Esophagus squamous epithelium (tissue), 5 donors: Measurements from ENCODE around the gene NRXN2. TPM values are rescaled to one million over a fixed set of nuclear protein-coding genes. Genes with fewer than 3 reads are reported as not detected.

ENCODE experiments used
- DNase-seq: peaks from one replicate; lab custom pipeline; 2025; lab: John Stamatoyannopoulos, UW
- H3K27ac ChIP-seq, 4 donors: fragments of 200-600 bp; sonication (generic); one replicate each; pipeline ENCODE4 v1.5.1; 2016 to 2019; ENCODE audit warnings: mild to moderate bottlenecking in 1 of 4
- H3K27me3 ChIP-seq, 4 donors: fragments of 200-600 bp; sonication (generic); 1 replicate in 3 of 4; 2 replicates in 1 of 4; pipeline versions ENCODE4 v1.5.1 to v1.6.0; 2017 to 2021; ENCODE audit warnings: antibody characterized with exemption in 1 of 4
- H3K36me3 ChIP-seq, 3 donors: fragments of 200-600 bp; sonication (generic); one replicate each; pipeline ENCODE4 v1.5.1; 2016 to 2019
- H3K4me1 ChIP-seq, 3 donors: fragments of 200-600 bp; sonication (generic); one replicate each; pipeline ENCODE4 v1.5.1; 2017 to 2019
- H3K4me3 ChIP-seq, 4 donors: fragments of 200-600 bp; sonication (generic); 1 replicate in 3 of 4; 2 replicates in 1 of 4; pipeline ENCODE4 v1.5.1; 2016 to 2019; ENCODE audit warnings: mild to moderate bottlenecking in 2 of 4, moderate library complexity in 1 of 4
- H3K9me3 ChIP-seq, 3 donors: fragments of 200-600 bp; sonication (generic); one replicate each; pipeline ENCODE4 v1.5.1; 2016 to 2019
- CTCF ChIP-seq, 6 experiments: fragments of 450-650 bp in 4 of 6; fragments of 200-600 bp in 2 of 6; sonication (generic) in 2 of 6; IDR thresholded peaks; one replicate each; pipeline ENCODE4 v1.5.1; 2016 to 2019; ENCODE audit warnings: antibody characterized with exemption in 6 of 6, mild to moderate bottlenecking in 4 of 6, moderate library complexity in 4 of 6
- POLR2A ChIP-seq, 4 donors: fragments of 450-650 bp; IDR thresholded peaks; one replicate each; pipeline ENCODE4 v1.6.1; 2017; ENCODE audit warnings: antibody characterized with exemption in 4 of 4, mild to moderate bottlenecking in 4 of 4, moderate library complexity in 3 of 4
- WGBS, 2 donors: methylation state at CpG; one replicate each; pipeline ENCODE4 v1.1.5; 2018; 5-methylcytosine and 5-hydroxymethylcytosine counted together
- intact Hi-C: fragments of 100-400 bp; cut with DNase I; formaldehyde crosslinking; loops from one replicate; pipeline ENCODE4 v1.15.0; 2022
- total RNA-seq, 4 donors: library from RNA; depleted of rRNA; stranded (reverse); fragments of >200 nt; gene quantifications; one replicate each; pipeline ENCODE4 v1.1.0, GENCODE V29; 2016
- donor health status: DM: yes; HTN: yes; CAD: no.

Gene NRXN2
- total RNA-seq, 4 donors from 2014 or later = 0.38 TPM; not detected in 3

- Histone ChIP-seq H3K27me3 (peaks cover 0 to 75% (median 5%) of the 10 kb centered on the region in 4 donors), H3K9me3 (no peaks in the 10 kb centered on the region), H3K4me3 (no peak overlapping the region), H3K4me1 (peaks cover 0 to 17% (median 5%) of the 10 kb centered on the region in 3 donors), H3K36me3 (no peaks in the 10 kb centered on the region), H3K27ac (no peak overlapping the region)
- intact Hi-C loops = no loop called here
- no peak for TF ChIP-seq CTCF (IDR thresholded peaks at IDR 0.05)
- TF ChIP-seq POLR2A (IDR thresholded peaks at IDR 0.05) = no peak
- DNase-seq = no peak
- WGBS, 2 donors = 74 to 85% methylated on average over 6 to 7 of the region's 9 CpGs
These were observed 75.8 kb downstream of the NRXN2 start for GRCh38 chr11:64647019-64647779.

- WGBS, 2 donors = 32 to 35% methylated on average over 9 to 11 of the region's 11 CpGs
- TF ChIP-seq POLR2A (IDR thresholded peaks at IDR 0.05) (no peak), CTCF (IDR thresholded peaks at IDR 0.05) (no peak)
- intact Hi-C loops = no loop called here
- DNase-seq = no peak
- Histone ChIP-seq H3K27ac (no peak overlapping the region), H3K36me3 (no peaks in the 10 kb centered on the region), H3K27me3 (peaks cover 0 to 91% (median 7%) of the 10 kb centered on the region in 4 donors), H3K9me3 (no peaks in the 10 kb centered on the region), H3K4me3 (no peak overlapping the region), H3K4me1 (peaks cover 0 to 17% (median 5%) of the 10 kb centered on the region in 3 donors)
These were observed 78.2 kb downstream of the NRXN2 start for GRCh38 chr11:64644647-64645275.

GRCh38 chr11:64643920-64644646, 78.9 kb downstream of the NRXN2 start:
- no peaks in the 10 kb centered on the region for H3K36me3 ChIP-seq
- DNase-seq = no peak
- no peaks in the 10 kb centered on the region for H3K9me3 ChIP-seq
- TF ChIP-seq POLR2A (IDR thresholded peaks at IDR 0.05) = no peak
- TF ChIP-seq CTCF (IDR thresholded peaks at IDR 0.05) = no peak
- 20 to 28% methylated on average over 10 to 12 of the region's 19 CpGs for WGBS, 2 donors
- H3K4me1 ChIP-seq = peaks cover 0 to 17% (median 5%) of the 10 kb centered on the region in 3 donors
- peaks cover 0 to 96% (median 7%) of the 10 kb centered on the region in 4 donors for H3K27me3 ChIP-seq
- intact Hi-C loops = no loop called here
- no peak overlapping the region for H3K27ac ChIP-seq
- peak overlapping the region in 2 of 4 donors; percentile 32 to 53 for H3K4me3 ChIP-seq

- Histone ChIP-seq H3K27ac (no peak overlapping the region), H3K27me3 (peaks cover 0 to 97% (median 7%) of the 10 kb centered on the region in 4 donors)
These were observed 79.6 kb downstream of the NRXN2 start for GRCh38 chr11:64643256-64643881.

More at GRCh38 chr11:64643256-64643881, 79.6 kb downstream of the NRXN2 start:
- H3K4me1 ChIP-seq = peaks cover 0 to 18% (median 5%) of the 10 kb centered on the region in 3 donors
- no peaks in the 10 kb centered on the region for H3K36me3 ChIP-seq
- H3K4me3 ChIP-seq = peak overlapping the region in 3 of 4 donors; percentile 28 to 53 (median 32)
- intact Hi-C loops = no loop called here
- no peaks in the 10 kb centered on the region for H3K9me3 ChIP-seq
- TF ChIP-seq POLR2A (IDR thresholded peaks at IDR 0.05) = no peak
- TF ChIP-seq CTCF (IDR thresholded peaks at IDR 0.05) = no peak
- DNase-seq = no peak
- WGBS, 2 donors = 1 to 3% methylated on average over 15 to 30 of the region's 53 CpGs
